NCI-H446 treated with DMSO at 0.1 percent for 48 hours (cell line): Measurements from ENCODE around the gene LRCH4.
"Not testable (repeated sequence)": the region's sequence is repeated elsewhere in the genome, so short reads cannot be mapped to it uniquely, and the experiment has no call there.

Experiments used
- DNase-seq: peaks from one replicate; lab custom pipeline; 2025; lab: John Stamatoyannopoulos, UW

LRCH4 gene

GRCh38 chr7:100544967-100545359 is 41.0 kb downstream of the LRCH4 start:
- DNase-seq, result no peak

- no peak for DNase-seq
Measured at GRCh38 chr7:100544386-100544785, 41.5 kb downstream of the LRCH4 start.

DNA sequence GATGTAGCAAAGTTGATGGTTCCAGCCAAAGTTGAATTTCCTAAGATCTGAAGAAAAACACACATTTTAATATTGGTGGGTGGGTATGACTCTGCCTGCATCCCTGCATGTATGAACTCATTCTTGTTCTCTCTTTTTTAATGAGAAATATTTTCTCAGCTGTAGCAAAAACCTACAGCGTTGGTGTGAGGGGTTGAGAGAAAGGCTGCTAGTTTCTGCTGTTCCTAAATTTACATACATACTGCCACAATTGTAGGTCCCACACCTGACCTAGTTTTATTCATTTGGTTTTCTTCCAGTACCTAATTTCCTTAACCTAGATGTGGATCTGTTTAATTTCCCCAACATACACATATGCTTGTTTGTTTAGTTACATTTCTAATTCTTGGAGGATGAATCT is 42.3 kb downstream of the LRCH4 start:
- DNase-seq, result no peak

DNA sequence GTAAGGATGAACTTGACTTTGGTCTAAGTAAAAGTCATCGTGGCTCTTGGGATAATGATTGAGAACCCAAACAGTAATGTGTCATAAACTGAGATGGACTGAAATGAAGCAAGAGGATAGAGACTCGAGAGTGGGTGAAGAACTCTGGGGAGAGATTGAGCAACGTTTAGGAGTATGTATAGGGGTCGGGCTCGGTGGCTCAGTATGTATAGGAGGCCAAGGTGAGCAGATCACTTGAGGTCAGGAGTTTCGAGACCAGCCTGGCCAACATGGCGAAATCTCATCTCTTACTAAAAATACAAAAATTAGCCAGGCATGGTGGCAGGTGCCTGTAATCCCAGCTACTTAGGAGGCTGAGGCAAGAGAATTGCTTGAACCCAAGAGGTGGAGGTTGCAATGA is 44.6 kb downstream of the LRCH4 start:
- DNase-seq, result not testable (repeated sequence)

DNA sequence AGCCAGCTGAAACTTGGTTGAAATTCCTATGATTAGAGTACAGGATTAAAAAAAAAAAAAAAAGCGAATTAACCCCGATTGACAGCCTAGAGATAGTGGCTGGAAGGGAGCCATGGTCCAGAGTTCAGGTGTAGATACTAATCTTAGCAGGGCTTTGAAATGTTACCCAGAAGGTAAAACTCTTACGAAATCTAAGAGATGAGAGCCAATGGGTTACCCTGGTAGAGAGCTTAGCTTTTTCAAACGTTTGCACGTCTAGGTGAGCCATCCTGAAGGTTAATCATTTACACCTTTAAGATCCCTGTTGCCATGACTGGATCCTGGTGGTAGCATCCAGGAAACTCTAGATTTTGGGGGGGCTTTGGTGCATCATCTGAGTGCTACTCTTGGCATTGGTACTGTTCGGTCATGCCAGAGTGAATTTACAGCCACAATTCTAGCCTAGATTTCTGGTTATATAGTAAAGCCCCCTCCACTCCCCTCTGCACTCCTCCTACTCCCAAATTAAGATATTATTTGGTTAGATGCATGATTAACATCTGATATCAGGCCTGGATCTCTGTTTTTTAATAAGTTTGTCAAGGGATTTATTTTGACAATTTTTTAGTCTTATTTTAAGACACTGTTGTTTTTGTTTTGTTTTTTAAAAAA is 45.7 kb downstream of the LRCH4 start:
- DNase-seq, result no peak

- no peak for DNase-seq
Measured at GRCh38 chr7:100539436-100540006, 46.4 kb downstream of the LRCH4 start.

DNA sequence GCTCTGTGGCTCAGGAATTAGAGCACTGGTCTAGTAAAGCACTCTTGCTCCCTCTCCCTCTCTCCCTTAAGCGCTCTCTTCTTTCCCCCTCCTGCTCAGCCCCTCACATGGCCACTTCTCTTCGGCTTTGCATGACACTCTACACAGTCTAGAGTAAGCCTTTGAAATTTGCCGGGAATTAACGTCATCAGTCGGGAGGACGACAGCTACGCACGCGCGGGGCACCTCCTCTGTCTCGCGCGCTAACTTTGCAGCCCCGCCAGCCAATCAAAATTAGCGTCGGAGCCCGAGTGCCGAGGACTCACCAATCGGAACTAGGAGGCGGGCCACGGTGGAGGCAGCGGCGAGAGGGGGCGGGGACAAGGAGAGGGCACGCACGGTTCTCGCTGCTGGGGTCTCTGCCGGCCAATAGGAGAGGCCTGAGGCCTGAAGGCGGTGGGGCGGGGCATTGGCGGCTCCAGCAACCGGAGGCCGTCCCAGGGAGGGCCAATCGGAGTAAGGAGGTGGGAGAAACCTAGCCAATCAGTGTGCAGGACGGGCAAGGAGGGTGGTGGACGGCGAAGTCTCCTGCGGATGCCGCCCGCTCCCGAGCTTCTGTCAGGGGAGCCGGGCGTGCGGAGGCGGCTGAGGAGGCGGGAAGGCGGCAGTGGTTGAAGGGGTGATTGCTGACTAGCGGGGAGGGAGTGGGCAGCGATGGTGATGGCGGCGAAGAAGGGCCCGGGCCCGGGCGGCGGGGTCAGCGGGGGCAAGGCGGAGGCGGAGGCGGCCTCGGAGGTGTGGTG is 47.1 kb downstream of the LRCH4 start, which contains the start of gene AGFG2:
TSS of gene AGFG2 (plus strand) at position 550 of the 782 bp plus-strand sequence. CDS start at position 694, 144 bp downstream.
- peak; percentile 97 for DNase-seq

DNA sequence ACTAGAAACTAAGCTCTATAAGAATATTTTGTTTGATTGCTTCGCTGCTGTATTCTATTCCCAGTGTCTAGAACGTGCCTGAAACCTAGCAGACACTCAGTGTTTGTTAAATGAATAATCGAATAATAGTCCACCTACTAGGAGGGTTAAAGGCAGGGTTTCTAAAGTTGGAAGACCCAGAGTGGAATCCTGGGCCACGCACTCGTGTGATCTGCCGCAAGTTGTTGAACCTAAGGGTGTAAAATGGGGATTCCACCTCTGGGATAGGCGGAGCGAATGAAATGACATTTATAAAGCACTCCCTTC is 47.6 kb downstream of the LRCH4 start:
- DNase-seq, result no peak

DNA sequence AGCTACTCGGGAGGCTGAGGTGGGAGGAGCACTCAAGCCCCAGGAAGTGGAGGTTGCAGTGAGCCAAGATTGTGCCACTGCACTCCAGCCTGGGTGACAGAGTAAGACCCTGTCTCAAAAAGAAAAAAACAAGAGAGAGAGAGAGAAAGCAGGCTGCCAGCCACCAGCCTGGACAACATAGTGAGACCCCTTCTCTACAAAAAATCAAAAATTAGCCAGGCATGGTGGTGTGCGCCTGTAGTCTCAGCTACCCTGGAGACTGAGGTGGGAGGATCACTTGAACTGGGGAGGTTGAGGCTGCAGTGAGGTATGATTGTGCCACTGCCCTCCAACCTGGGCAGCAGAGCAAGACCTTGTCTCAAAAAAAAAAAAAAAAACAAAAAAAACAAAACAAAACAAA is 49.2 kb downstream of the LRCH4 start:
- DNase-seq, result not testable (repeated sequence)

DNA sequence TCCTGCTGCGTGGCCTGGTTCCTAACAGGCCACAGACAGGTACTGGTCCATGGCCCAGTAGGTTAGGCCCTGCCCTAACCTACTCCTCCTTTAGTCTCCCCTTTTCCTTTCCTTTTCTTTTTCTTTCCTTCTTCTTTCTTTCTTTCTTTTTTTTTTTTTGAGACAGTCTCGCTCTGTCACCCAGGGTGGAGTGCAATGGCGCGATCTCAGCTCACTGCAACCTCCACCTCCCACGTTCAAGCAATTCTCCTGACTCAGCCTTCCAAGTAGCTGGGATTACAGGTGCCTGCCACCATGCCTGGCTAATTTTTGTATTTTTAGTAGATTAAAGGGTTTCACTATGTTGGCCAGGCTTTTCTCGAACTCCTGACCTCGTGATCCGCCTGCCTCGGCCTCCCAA is 49.9 kb downstream of the LRCH4 start:
- not testable (repeated sequence) for DNase-seq

DNA sequence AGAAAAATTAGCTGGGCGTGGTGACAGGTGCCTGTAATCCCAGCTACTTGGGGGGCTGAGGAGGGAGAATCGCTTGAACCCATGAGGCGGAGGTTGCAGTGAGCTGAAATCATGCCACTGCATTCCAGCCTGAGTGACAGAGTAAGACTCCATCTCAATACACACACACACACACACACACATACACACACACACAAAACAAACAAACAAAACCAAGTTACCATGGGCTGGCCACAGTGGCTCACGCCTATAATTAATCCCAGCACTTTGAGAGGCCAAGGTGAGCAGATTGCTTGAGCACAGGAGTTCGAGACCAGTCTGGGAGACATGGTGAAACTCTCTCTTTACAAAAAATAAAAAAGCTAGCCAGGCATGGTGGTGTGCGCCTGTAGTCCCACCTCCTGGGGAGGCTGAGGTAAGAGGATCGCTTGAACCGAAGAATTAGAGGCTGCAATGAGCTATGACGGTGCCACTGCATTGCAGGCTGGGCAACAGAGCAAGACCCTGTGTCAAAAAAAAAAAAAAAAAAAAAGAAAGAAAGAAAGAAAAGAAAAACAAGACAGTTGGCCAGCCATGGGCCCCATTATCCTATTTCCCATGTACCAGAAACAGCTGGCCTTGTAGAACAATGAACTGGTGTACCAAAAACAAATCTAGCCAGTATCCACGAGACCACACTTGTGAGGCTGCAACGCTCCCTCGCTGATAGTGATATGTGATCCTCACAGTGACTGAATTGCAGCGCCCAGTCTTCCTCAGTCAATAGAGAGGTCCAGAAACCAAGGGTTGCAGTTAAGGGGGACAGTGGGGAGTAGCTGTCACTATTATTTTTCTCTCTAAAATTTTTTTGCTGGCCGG is 53.5 kb downstream of the LRCH4 start:
- DNase-seq, result no peak

- not testable (repeated sequence) for DNase-seq
Measured at GRCh38 chr7:100528108-100528866, 57.6 kb downstream of the LRCH4 start.
